ENCODE results near the gene CYB561A3. TPM values are rescaled to one million over a fixed set of nuclear protein-coding genes. Genes with fewer than 3 reads are reported as not detected.

Gene CYB561A3
- total and polyA plus RNA-seq, 8 donors, result 31.7 to 56.9 (median 37.0) TPM

DNA sequence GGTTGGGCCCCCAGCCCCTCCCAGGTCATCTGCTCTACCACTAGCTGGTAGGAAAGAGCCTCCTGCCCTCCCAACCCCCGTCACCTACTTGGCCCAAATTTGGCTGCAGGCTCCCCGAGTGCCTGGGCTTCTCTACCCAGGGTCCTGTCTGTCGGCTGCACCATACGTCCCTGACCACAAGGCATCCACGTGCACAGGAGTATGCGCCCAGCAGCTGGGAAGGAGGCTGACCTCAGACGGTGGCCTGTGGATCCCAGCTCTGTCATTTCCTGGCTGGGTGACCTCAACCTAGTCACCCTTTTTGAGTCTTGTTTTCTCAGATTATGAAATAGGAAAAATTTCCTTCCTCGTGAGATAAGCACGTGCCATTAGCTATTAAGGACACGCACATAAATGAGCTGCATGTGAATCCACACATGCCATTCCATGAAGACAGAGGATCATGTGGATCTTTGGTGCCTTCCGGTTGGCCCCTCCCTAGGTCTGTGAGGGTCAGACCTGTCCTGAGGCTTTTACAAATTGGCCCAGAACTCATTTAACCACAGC, 13.7 kb downstream of the CYB561A3 start:
- no peak overlapping the region for H3K4me3 ChIP-seq
- peaks cover 0 to 74% of the 10 kb centered on the region in 2 donors for H3K36me3 ChIP-seq
- no peaks in the 10 kb centered on the region for H3K27me3 ChIP-seq
- H3K27ac ChIP-seq, result peak overlapping the region in 1 of 2 donors; percentile 2
- intact Hi-C loops (cut with DNase I), result no loop called here
- TF ChIP-seq, protein P1, sequence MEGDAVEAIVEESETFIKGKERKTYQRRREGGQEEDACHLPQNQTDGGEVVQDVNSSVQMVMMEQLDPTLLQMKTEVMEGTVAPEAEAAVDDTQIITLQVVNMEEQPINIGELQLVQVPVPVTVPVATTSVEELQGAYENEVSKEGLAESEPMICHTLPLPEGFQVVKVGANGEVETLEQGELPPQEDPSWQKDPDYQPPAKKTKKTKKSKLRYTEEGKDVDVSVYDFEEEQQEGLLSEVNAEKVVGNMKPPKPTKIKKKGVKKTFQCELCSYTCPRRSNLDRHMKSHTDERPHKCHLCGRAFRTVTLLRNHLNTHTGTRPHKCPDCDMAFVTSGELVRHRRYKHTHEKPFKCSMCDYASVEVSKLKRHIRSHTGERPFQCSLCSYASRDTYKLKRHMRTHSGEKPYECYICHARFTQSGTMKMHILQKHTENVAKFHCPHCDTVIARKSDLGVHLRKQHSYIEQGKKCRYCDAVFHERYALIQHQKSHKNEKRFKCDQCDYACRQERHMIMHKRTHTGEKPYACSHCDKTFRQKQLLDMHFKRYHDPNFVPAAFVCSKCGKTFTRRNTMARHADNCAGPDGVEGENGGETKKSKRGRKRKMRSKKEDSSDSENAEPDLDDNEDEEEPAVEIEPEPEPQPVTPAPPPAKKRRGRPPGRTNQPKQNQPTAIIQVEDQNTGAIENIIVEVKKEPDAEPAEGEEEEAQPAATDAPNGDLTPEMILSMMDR (IDR thresholded peaks at IDR 0.05), result no peak
- ATAC-seq (peak; percentile 51), DNase-seq (peak in 1 of 4 donors; percentile 62)
- peaks cover 0 to 17% of the 10 kb centered on the region in 2 donors for H3K4me1 ChIP-seq
- no peaks in the 10 kb centered on the region for H3K9me3 ChIP-seq

DNA sequence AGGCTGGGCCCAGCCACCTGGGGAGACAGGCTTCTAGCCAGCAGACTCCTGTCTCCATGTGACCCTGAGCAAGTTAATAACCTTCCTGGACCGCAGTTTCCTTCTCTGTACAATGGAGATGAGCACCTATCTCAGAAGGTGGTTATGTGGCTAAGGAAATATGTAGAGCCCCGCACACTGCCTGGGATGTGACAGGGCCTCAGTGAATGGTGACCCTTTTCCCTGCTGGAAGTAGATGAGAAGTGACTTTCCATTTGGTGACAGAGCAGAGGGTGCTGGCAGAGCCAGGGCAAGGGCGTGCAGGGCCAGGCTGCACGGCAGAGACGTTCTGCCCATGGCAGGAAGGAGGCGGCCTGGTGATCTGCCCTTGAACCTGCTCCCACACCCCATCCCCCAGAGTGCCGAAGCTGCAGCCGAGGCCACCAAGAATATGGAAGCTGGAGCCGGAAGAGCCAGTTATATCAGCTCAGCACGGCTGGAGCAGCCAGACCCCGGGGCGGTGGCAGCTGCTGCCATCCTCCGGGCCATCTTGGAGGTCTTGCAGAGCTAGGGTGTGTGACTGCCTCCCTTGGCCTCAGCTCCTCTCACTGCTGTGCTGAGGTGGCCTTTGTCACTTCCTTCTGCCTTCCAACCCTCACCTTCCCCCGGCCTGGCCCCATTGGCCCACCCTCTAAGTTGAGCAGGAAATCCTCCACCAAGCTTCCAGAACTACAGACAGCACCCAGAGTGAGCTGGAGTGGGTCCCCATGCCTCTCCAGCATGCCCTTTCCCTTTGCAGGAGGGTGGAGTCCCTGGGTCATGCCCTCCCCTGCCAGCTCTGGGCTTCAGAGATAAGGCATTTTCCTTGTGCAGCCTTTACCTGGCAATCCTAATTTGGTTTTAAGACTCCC, 15.5 kb downstream of the CYB561A3 start:
- TF ChIP-seq, protein P1 (IDR thresholded peaks at IDR 0.05), result no peak
- intact Hi-C loops (cut with DNase I), result no loop called here
- ATAC-seq (no peak), DNase-seq (no peak)
- H3K27me3 ChIP-seq, result no peaks in the 10 kb centered on the region
- H3K4me1 ChIP-seq, result peaks cover 0 to 17% of the 10 kb centered on the region in 2 donors
- H3K27ac ChIP-seq, result no peak overlapping the region
- no peak overlapping the region for H3K4me3 ChIP-seq
- peaks cover 0 to 75% of the 10 kb centered on the region in 2 donors for H3K36me3 ChIP-seq
- H3K9me3 ChIP-seq, result no peaks in the 10 kb centered on the region

DNA sequence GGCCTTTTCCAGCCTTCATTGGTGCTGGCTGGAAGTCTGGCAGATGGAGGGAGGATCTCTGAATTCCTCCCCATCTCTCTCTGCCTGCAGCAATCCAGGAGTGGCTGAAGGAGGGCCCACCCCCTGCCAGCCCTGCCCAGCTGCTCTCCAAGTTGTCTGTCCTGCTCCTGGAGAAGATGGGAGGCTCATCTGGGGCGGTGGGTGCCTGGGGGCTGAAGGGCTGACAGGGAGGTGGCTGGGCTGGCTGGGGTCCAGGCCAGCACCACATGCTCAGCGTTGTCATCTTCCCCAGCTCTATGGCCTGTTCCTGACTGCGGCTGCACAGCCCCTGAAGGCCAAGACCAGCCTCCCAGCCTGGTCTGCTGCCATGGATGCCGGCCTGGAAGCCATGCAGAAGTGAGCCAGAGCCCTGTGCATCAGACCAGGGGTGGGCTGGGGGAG, 16.5 kb downstream of the CYB561A3 start:
- peak overlapping the region in 1 of 2 donors; percentile 3 for H3K27ac ChIP-seq
- H3K4me1 ChIP-seq, result peaks cover 0 to 17% of the 10 kb centered on the region in 2 donors
- H3K27me3 ChIP-seq, result no peaks in the 10 kb centered on the region
- TF ChIP-seq, protein P1 (IDR thresholded peaks at IDR 0.05), result no peak
- ATAC-seq (peak; percentile 21), DNase-seq (no peak)
- no peak overlapping the region for H3K4me3 ChIP-seq
- peaks cover 0 to 65% of the 10 kb centered on the region in 2 donors for H3K36me3 ChIP-seq
- no peaks in the 10 kb centered on the region for H3K9me3 ChIP-seq
- intact Hi-C loops (cut with DNase I), result no loop called here

DNA sequence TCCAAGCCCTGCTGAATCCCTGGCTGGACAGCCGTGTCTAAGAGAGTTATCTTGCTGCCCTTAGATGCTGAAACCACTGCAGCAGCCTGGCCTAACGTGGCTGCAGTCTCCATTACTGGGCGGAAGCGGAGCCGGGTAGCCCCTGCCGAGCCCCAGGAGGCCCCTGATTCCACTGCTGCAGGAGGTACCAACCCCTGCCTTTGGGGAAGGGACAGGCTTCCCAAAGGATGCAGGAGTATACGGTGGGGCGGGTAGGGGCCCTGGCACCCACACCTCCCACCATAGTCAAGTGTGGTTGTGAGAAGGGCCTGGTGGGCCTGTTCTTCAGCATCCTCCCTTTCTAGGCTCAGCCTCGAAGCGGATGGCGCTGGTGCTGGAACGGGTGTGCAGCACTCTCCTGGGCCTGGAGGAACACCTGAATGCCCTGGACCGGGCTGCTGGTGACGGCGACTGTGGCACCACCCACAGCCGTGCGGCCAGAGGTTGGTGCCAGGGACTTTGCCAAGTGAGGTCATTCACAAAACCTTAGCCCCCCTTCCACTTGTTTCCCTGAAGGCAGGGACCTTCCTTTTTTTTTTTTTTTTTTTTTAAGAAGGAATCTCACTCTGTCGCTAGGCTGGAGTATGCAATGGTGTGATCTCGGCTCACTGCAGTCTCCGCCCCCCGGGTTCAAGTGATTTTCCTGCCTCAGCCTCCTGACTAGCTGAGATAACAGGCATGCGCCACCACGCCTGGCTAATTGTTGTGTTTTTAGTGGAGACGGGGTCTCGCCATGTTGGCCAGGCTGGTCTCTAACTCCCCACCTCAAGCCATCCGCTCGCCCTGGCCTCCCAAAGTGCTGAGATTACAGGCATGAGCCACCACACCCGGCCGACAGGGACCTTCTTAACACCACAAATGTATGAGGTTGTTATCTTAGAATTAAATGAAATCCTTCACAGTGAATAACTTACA, 17.6 kb downstream of the CYB561A3 start:
- TF ChIP-seq, protein P1 (IDR thresholded peaks at IDR 0.05), result no peak
- intact Hi-C loops (cut with DNase I), result no loop called here

More for the DNA sequence above, 17.6 kb downstream of the CYB561A3 start:
- Histone ChIP-seq H3K9me3 (no peaks in the 10 kb centered on the region), H3K36me3 (peaks cover 0 to 64% of the 10 kb centered on the region in 2 donors), H3K4me3 (no peak overlapping the region), H3K27me3 (no peaks in the 10 kb centered on the region), H3K4me1 (peaks cover 0 to 17% of the 10 kb centered on the region in 2 donors), H3K27ac (no peak overlapping the region)
- ATAC-seq, result no peak
- DNase-seq, result no peak

All from left lung (tissue), 10 donors.